Ramos (cell line): ENCODE data around the gene SSR1.

Experiments
- in situ Hi-C: fragments of 300-500 bp; cut with MboI; formaldehyde crosslinking; loops from one replicate; pipeline ENCODE4 v1.14.3; 2022; ENCODE audit warnings: low sequenced_read_pairs; ENCODE audit not compliant: unreplicated experiment

SSR1 gene

DNA sequence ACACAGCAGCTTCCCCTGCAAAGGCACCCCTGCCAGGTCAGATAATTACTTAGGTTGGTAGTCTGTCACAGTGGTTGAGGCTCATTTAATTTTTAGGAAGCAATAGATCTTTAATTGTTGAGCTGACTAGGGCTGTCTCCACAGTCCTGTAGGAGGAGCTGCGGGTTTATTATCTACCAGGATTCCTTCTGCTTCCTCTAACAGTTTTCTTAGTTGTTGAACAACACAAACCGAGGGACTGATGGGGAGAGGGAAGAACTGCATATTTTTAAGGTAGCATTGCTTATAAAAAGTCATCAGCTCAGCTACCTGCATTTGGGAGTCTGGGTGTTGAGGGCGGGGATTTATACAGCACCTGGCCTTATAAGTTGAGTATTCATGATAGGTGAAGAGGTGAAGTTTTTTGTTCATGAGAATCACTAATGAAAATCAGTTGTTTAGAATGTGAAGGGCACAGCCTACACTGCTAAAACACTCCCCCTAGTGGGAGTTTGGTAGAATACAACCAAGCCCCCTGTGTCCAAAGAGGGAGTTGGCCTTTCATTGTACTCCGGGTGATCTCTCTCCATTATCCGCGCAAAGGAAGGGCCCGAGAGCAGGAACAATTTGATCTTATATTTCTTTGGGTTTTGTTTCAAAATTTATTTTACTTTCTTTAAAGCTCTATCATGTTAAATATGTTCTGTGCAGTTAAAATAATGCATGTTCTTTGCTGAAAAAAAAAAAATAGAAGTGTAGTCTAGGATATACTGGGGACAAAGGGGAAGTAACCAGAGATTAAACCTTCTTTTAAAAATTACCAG is 69.6 kb downstream of the SSR1 start:
- in situ Hi-C loops: loop anchor here (10.0 kb wide), 1 partner anchor 549 kb away; no protein-coding TSS in a partner anchor

DNA sequence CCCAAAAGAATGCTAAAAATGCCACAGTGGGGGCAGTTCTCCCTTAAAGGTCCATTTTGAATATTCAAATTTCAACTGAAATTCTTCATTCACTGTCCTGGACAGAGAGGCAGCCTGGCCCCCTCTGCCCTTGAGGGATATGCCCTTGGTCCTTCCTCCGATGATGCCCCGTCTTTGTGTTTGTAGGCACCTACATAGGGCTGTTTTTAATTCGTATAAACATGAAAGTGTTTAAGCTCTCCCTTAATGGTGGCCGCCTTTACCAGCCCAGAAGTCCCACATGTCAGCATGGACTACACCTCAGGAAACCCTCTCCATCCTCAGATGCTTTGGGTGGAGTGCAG is 70.2 kb downstream of the SSR1 start:
- in situ Hi-C loops: loop anchor here (10.0 kb wide), 1 partner anchor 548 kb away; no protein-coding TSS in a partner anchor

DNA sequence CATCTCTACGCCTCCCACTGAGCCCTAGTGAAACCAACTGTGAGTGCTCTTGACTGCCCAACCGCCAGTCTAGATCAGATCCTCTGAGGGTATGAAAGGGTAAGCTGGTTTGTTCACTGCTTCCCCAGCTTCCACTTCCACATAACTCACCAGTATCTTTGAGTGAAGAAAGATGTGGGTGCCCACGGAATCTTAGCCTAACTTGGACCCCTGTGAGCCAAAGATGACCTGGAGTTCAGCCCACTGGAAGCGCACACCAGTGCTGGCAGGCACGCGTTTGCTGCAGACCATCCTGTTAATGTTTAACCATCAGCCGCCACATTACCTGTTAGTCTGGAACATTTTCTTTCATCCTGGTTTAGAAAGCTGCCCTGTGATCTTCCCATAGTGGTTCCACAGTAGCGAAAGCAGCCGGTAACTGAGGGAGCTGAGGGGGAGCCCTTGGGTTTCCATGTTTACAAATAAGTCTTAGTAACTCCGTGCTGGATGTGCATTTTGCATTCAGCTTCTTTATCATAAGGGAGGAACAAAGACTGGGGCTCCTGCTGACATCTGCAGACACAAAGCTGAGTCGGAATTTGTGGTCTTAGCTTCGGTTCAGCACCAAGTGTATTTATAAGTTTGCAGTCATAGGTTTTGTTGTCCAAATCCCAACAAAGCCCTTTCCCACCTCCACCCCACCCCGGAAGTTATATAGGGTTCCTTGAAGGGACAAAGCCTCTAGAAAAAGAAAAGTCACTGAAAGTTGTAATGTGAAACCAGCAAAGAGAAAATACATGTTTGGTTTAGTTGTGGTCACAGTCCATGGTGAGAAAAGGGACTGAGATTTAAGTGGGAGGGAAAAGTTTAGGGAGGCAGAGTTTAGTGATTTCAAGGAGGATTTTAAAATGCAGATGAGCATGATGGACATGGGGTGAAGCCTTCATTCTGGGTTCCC is 71.0 kb downstream of the SSR1 start:
- in situ Hi-C loops: loop anchor here (10.0 kb wide), 1 partner anchor 547 kb away; no protein-coding TSS in a partner anchor

DNA sequence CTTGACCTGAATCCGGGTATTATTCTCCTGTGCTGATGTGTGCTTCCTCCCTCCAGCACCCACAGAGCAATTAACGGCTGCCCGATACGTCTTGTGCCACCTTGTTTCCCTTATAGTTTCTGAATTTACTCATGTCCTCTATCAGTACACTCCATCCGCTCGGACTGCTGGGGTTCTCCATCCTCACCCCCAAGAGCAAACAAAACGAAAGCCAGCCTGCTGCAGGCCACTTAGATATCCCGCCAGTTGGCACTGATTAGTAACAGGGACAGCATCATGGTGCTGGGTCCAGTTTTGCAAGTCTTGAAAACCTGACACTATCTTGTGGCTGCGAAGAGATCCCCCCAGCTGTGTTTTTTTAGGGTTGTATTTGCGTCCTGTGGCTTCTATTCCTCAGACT is 71.8 kb downstream of the SSR1 start:
- in situ Hi-C loops: loop anchor here (10.0 kb wide), 1 partner anchor 546 kb away; no protein-coding TSS in a partner anchor

DNA sequence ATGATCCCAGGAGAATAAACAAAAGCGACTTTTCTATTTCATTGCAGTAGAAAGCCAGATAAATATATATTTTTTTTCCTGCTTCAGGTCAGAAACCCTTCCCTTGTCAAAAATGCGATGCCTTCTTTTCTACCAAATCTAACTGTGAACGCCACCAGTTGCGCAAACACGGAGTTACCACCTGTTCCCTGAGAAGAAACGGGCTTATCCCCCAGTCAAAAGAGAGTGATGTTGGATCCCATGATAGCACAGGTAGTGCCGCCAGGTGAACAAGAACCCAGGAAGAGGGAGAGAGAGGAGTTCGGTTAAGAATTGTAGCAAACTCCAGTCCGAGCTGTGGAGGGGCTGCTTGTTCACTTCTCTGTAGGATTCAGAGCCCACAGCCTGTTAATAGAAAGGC is 72.6 kb downstream of the SSR1 start:
- in situ Hi-C loops: loop anchor here (10.0 kb wide), 1 partner anchor 546 kb away; no protein-coding TSS in a partner anchor

DNA sequence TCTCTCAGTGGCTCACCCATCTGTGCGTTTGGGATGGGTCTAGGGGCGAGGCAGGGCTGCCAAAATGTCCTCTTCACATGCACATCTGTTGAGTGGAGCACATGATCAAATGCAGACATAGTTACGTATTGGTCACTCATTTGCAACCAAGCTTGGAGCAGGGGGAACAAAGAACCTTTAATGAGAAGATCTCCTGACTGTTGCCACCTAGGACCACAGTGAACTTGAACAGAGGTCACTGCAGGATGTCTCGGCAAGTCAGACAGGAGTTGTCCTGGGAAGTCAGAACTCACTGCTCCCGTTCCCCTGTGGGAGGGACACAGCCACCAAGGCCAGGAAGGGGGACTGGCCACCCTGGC is 73.4 kb downstream of the SSR1 start:
- in situ Hi-C loops: no loop called here

DNA sequence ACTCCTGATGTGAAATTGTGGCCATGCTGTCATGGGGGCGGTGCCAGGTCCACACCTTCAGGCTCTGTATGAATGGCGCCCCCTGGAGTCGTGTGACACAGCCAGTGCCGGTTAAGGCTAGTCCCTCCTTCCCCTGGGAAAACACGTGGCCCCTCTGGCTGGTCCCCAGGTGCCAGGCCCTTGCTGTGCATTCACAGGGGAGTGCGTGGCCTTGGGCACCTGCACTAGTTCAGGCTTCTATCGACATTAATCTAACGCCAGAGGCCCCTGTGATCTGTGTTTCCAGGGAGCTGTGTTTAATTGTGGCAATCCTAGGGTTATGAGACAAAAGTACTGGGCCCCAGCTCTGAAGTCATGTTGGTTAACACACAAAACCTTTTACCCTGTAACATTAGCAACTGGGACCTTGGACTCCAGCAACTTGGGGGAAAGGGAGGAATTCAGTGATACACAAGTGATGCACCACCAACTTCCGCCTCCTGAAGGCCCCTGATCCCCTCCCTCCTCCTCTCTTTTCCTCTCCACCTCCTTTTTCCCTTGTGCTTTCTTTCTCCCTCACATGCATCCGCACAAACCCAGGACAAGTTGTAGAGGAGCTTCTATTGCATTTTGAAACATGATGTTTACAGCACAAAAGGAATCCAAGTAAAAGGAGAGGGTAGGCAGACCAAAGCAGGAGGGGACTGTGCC is 74.0 kb downstream of the SSR1 start:
- in situ Hi-C loops: no loop called here

DNA sequence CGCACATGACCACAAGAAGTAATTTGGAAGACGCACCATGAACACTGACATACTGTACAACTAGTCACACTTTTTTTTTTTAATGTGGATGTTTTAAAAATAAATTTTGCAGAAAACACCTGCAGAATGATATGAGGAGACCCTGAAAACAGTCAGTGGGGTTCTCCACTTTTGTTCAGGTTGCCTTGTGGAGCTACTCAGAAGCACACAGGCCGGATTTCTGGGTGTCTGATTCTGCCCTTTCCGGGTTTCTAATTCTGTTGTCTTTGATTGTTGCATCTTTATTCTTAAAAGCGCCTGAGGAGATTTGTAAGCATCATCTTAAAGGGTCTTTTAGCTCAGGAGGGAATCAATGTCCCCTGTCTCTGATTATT is 74.5 kb downstream of the SSR1 start:
- in situ Hi-C loops: no loop called here

DNA sequence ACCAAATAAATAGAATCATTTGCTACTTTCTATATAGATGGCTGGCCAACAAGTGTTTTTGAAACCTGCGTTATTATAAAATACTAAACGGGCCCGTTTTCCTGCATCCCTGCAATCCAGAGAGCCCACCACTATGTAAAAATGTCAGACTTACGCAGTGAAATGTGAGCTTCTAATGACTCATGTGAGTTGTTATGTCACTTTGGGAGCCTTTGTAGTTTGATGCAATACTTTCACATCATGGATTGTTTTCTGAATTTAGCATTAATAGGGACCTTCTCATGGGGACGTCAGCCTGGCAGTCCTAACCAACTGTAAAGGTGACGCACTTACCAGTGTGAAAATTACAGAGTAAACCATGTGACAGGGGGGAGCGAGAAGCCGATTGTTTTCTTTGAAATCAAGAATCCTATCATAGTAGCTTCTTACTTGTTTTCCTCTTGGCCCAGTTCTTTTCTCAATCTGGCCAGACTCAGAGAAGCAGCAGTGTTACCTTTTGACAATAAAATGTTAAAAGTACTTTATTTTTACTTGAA is 75.3 kb downstream of the SSR1 start:
- in situ Hi-C loops: no loop called here

DNA sequence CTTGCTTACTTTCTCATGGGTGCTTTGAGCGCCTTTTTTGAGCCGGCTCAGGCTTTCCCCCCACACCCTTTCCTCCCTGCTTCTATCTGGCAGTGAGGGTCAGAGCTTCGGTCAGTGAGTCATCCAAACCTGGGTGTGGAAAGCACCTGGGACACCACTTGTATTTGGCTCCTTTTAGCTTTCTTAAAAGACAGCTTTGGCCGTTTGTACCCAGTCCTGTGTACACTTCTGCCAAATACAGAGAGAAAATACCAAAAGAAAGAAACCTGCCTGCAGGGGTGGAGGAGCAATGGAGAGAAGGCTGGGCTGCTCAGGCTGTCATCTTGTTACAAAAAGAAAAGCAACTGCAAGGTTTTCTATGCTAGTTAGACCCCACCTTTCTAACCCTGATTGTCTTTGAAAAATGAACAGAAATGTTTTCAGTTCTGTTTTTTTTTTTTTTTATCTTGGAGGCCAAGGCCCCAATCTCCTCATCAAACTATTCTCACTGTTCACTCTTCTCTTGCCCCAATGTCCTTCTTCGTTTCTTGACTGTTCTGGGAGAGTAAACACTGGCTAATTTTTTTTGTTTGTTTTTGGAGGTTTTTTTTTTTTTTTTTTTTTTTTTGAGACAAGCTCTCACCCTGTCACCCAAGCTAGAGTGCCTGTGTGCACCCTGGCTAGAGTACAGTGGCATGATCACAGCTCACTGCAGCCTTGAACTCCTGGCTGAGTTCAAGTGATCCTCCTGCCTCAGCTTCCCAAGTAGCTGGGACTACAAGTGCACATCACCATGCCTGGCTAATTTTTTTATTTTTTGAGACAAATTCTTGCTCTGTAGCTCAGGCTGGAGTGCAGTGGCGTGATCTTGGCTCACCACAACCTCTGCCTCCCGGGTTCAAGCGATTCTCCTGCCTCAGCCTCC is 76.4 kb downstream of the SSR1 start:
- in situ Hi-C loops: no loop called here

DNA sequence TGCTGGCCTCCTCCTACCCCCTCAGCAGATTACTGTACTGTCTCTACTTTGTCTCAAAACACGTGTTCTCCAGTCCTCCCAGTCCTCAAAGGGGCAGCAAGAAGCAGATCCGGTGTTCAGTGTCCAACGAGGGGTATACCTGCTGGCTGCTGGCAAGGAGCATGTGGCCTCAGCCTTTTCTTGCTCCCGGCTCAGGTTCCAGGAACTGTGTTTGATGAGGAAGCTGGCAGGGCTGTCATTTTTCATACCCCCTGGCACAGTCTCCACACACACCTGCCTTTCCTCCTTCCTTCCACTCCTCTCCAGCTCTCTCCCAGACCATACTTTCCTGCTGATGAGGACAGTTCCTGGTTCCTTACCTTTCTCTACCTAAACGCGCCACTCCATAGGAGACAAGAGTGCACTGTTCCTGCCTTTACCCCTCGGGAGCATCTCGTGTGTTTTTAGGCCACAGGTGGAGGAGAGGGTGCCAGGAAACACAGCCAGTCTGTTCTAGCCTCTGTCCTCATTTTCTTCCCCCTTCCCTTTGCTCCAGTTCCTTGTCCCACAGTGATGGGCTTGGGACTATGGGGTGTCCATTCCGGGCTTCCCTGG is 77.2 kb downstream of the SSR1 start:
- in situ Hi-C loops: no loop called here

DNA sequence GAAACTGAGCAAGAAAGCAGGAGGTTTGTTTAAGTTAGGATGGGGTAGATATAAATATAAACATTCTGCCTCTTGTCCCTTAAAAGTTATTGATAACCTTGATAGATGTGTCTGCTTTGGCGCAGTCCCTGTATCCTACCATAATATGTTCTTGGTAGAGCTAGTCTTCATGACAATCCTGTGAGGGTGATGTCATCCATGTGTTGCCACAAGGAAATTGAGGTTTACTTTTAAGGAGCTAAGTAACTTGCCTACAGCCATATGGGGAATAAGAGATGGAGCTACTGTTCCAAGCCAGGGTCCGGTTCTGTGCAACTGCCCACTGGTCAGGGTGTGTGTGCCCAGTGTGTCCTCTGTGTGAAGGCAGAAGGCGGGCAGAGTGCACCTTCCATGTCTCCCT is 78.5 kb downstream of the SSR1 start:
- in situ Hi-C loops: no loop called here

DNA sequence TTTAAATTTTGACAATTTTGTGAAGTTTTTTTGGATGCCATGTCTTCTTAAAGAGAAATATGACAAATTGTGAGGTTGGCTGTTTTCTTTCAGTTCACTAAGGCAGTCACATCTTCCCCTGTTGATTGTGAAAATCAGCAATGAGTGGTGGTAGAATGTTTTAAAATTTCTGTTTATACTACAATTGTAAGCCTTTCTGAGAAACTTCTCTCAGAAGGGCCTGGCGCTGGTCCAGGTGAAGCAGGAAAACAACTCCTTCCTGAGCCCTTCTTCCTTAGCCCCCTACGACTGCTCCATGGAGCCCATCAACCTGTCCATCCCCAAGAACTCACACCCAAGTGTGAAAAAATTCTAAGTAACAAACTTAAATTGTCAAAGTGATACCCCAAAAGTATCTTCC is 80.6 kb downstream of the SSR1 start:
- in situ Hi-C loops: no loop called here

DNA sequence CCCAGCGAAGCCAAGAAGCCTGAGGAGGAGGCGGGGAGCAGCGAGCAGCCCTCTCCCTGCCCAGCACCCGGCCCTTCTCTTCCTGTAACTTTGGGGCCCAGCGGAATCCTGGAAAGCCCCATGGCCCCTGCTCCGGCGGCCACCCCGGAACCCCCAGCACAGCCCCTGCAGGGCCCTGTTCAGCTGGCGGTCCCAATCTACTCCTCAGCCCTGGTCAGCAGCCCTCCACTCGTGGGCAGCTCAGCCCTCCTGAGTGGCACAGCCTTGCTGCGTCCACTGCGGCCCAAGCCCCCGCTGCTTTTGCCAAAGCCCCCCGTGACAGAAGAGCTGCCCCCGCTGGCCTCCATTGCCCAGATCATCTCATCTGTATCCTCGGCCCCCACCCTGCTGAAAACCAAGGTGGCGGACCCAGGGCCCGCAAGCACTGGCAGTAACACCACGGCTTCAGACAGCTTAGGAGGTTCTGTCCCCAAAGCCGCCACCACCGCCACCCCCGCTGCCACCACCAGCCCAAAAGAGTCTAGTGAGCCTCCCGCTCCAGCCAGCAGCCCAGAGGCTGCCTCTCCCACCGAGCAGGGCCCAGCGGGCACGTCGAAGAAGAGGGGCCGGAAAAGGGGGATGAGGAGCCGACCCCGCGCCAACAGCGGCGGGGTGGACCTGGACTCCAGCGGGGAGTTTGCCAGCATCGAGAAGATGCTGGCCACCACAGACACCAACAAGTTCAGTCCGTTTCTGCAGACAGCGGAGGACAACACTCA is 81.9 kb downstream of the SSR1 start:
- in situ Hi-C loops: no loop called here

DNA sequence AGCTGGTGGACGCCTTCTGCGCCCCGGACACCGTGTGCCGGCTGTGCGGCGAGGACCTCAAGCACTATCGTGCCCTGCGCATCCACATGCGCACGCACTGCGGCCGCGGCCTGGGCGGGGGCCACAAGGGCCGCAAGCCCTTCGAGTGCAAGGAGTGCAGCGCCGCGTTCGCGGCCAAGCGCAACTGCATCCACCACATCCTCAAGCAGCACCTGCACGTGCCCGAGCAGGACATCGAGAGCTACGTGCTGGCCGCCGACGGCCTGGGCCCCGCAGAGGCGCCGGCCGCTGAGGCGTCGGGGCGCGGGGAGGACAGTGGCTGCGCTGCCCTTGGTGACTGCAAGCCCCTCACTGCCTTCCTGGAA is 82.7 kb downstream of the SSR1 start:
- in situ Hi-C loops: no loop called here

DNA sequence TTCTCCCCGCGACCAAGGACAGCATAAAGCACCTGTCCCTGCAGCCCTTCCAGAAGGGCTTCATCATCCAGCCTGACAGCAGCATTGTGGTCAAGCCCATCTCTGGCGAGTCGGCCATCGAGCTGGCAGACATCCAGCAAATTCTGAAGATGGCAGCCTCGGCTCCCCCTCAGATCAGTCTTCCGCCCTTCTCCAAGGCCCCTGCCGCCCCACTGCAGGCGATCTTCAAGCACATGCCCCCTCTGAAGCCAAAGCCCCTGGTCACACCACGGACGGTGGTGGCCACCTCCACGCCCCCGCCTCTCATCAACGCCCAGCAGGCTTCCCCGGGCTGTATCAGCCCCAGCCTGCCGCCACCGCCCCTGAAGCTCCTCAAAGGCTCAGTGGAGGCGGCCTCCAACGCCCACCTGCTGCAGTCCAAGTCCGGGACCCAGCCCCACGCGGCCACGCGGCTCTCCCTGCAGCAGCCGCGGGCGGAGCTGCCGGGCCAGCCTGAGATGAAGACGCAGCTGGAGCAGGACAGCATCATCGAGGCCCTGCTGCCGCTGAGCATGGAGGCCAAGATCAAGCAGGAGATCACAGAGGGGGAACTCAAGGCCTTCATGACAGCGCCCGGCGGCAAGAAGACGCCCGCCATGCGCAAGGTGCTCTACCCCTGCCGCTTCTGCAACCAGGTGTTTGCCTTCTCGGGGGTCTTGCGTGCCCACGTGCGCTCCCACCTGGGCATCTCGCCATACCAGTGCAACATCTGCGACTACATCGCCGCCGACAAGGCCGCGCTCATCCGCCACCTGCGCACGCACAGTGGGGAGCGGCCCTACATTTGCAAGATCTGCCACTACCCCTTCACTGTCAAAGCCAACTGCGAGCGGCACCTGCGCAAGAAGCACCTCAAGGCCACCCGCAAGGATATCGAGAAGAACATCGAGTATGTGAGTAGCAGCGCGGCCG is 83.3 kb downstream of the SSR1 start:
- in situ Hi-C loops: no loop called here

DNA sequence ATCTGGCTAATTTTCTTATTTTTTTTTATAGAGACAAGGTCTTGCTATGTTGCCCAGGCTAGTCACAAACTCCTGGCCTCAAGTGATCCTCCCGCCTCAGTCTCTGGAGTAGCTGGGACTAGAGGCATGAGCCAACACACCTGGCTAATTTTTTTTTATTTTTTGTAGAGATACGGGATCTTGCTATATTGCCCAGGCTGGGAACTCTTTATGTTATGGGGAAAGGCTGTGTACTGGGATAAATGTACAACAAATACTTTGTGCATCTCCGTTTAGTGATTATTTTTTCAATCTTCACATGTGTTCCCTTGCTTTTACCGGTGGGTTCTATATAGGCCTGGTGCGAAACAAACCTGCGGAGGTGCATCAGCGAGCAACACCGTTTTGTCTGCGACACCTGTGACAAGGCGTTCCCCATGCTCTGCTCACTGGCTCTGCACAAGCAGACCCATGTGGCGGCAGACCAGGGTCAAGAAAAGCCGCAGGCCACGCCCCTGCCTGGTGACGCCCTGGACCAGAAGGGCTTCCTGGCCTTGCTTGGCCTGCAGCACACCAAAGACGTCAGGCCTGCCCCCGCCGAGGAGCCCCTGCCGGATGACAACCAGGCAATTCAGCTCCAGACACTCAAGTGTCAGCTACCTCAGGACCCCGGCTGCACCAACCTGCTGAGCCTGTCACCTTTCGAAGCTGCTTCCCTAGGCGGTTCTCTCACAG is 84.2 kb downstream of the SSR1 start:
- in situ Hi-C loops: no loop called here
